ENCODE results near the gene AMACR. TPM values are rescaled to one million over a fixed set of nuclear protein-coding genes. Genes with fewer than 3 reads are reported as not detected.

AMACR gene
- total RNA-seq, 1 donor = 15.2 TPM

GRCh38 chr5:33981408-33982162 lies 26.3 kb downstream of the AMACR start:
- H4K20me1 ChIP-seq (ENCODE audit: insufficient read depth, low read length) = no peaks in the 10 kb centered on the region
- no peak overlapping the region for H2AFZ ChIP-seq (ENCODE audit: low read length)
- H3K4me1 ChIP-seq (ENCODE audit: insufficient read depth, low read length) = peaks cover 17% of the 10 kb centered on the region
- no peaks in the 10 kb centered on the region for H3K9me3 ChIP-seq (ENCODE audit: low read depth, low read length)
- no peak overlapping the region for H3K4me2 ChIP-seq (ENCODE audit: insufficient read depth, low read length)
- H3K27ac ChIP-seq (ENCODE audit: low read depth, low read length) = no peak overlapping the region
- no peaks in the 10 kb centered on the region for H3K27me3 ChIP-seq (ENCODE audit: insufficient read depth, low read length)
- H3K4me3 ChIP-seq (ENCODE audit: insufficient read depth, low read length) = no peak overlapping the region
- H3K36me3 ChIP-seq (ENCODE audit: insufficient read depth, low read length) = no peaks in the 10 kb centered on the region
- peak; percentile 31 for DNase-seq (ENCODE audit: insufficient read length, low spot score, missing footprints)
- no peak for TF ChIP-seq CTCF (IDR thresholded peaks at IDR 0.05; ENCODE audit: extremely low read depth, low read depth, low read length)
- no peaks in the 10 kb centered on the region for H3K79me2 ChIP-seq (ENCODE audit: insufficient read depth, low read length)

- H3K27me3 ChIP-seq (ENCODE audit: insufficient read depth, low read length) = peaks cover 2% of the 10 kb centered on the region
- no peak overlapping the region for H3K4me3 ChIP-seq (ENCODE audit: insufficient read depth, low read length)
- H4K20me1 ChIP-seq (ENCODE audit: insufficient read depth, low read length) = no peaks in the 10 kb centered on the region
- no peaks in the 10 kb centered on the region for H3K9me3 ChIP-seq (ENCODE audit: low read depth, low read length)
- TF ChIP-seq CTCF (IDR thresholded peaks at IDR 0.05; ENCODE audit: extremely low read depth, low read depth, low read length) = no peak
- no peak overlapping the region for H3K4me2 ChIP-seq (ENCODE audit: insufficient read depth, low read length)
- H3K27ac ChIP-seq (ENCODE audit: low read depth, low read length) = no peak overlapping the region
- H2AFZ ChIP-seq (ENCODE audit: low read length) = no peak overlapping the region
- DNase-seq (ENCODE audit: insufficient read length, low spot score, missing footprints) = no peak
- H3K79me2 ChIP-seq (ENCODE audit: insufficient read depth, low read length) = no peaks in the 10 kb centered on the region
- peaks cover 17% of the 10 kb centered on the region for H3K4me1 ChIP-seq (ENCODE audit: insufficient read depth, low read length)
- no peaks in the 10 kb centered on the region for H3K36me3 ChIP-seq (ENCODE audit: insufficient read depth, low read length)
Observed at GRCh38 chr5:33980030-33980429, 27.8 kb downstream of the AMACR start.

DNA sequence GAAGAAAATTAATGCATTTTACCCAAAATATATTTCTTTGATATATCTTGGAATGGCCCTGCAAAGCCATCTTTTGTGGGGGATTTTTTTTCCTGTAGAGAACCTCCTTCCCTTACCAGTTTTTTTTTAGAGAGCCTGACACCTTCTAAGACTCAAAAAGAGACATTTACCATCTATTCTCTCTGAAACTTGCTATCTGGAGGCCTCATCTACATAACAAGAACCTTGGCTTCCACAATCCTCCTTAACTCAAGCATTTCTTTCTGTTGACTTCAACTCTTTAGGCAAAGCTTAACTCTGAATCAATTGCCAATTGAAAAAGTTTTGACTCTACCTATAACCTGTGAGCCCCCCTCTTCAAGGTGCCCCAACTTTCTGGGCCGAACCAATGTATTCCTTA lies 29.5 kb downstream of the AMACR start:
- no peak for DNase-seq (ENCODE audit: insufficient read length, low spot score, missing footprints)
- Histone ChIP-seq H3K27me3 (ENCODE audit: insufficient read depth, low read length) (peaks cover 2% of the 10 kb centered on the region), H3K9me3 (ENCODE audit: low read depth, low read length) (no peaks in the 10 kb centered on the region), H3K36me3 (ENCODE audit: insufficient read depth, low read length) (no peaks in the 10 kb centered on the region), H4K20me1 (ENCODE audit: insufficient read depth, low read length) (no peaks in the 10 kb centered on the region), H2AFZ (ENCODE audit: low read length) (no peak overlapping the region), H3K4me3 (ENCODE audit: insufficient read depth, low read length) (no peak overlapping the region), H3K4me2 (ENCODE audit: insufficient read depth, low read length) (no peak overlapping the region), H3K27ac (ENCODE audit: low read depth, low read length) (no peak overlapping the region), H3K79me2 (ENCODE audit: insufficient read depth, low read length) (no peaks in the 10 kb centered on the region), H3K4me1 (ENCODE audit: insufficient read depth, low read length) (peaks cover 10% of the 10 kb centered on the region)
- no peak for TF ChIP-seq CTCF (IDR thresholded peaks at IDR 0.05; ENCODE audit: extremely low read depth, low read depth, low read length)

DNA sequence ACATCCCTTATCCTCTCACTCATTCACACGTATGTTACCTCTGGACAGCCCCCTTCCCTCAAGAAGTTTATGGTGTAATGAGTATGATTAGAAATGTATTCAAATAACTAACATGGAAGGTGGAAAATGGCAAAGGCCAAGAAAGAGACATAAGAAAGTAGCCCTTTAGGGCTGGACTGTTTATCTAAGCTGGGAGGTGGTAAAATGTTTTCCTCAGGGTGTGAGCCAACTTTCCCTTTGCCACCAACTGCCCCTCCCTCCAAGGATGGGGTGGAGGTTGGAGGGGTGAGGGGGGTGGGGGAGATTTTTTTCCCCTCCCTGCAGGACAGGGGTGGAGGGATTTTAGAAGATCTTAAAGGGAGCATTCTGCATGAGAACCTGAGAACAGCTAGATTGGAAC lies 31.5 kb downstream of the AMACR start:
- H3K4me3 ChIP-seq (ENCODE audit: insufficient read depth, low read length) = no peak overlapping the region
- no peaks in the 10 kb centered on the region for H3K79me2 ChIP-seq (ENCODE audit: insufficient read depth, low read length)
- no peaks in the 10 kb centered on the region for H3K9me3 ChIP-seq (ENCODE audit: low read depth, low read length)
- no peaks in the 10 kb centered on the region for H3K36me3 ChIP-seq (ENCODE audit: insufficient read depth, low read length)
- H3K4me2 ChIP-seq (ENCODE audit: insufficient read depth, low read length) = no peak overlapping the region
- no peaks in the 10 kb centered on the region for H4K20me1 ChIP-seq (ENCODE audit: insufficient read depth, low read length)
- no peak overlapping the region for H3K27ac ChIP-seq (ENCODE audit: low read depth, low read length)
- peaks cover 9% of the 10 kb centered on the region for H3K27me3 ChIP-seq (ENCODE audit: insufficient read depth, low read length)
- DNase-seq (ENCODE audit: insufficient read length, low spot score, missing footprints) = no peak
- H3K4me1 ChIP-seq (ENCODE audit: insufficient read depth, low read length) = peaks cover 3% of the 10 kb centered on the region
- no peak for TF ChIP-seq CTCF (IDR thresholded peaks at IDR 0.05; ENCODE audit: extremely low read depth, low read depth, low read length)
- no peak overlapping the region for H2AFZ ChIP-seq (ENCODE audit: low read length)
